Tibial nerve (tissue), 4 donors: ENCODE results near the gene SIRPA.

Experiments
- CTCF ChIP-seq, 5 experiments: fragments of 200-600 bp in 3 of 5; fragments of 450-650 bp in 2 of 5; sonication (generic) in 3 of 5; IDR thresholded peaks; one replicate each; pipeline ENCODE4 v1.5.1; 2016 to 2019; ENCODE audit warnings: antibody characterized with exemption in 5 of 5, mild to moderate bottlenecking in 3 of 5, moderate library complexity in 2 of 5
- EP300 ChIP-seq, 2 donors: sonication (generic); formaldehyde crosslinking; IDR thresholded peaks; one replicate each; pipeline ENCODE4 v1.6.1; 2017; ENCODE audit warnings: antibody characterized with exemption in 2 of 2, mild to moderate bottlenecking in 1 of 2
- POLR2A ChIP-seq, 2 donors: fragments of 450-650 bp; IDR thresholded peaks; one replicate each; pipeline ENCODE4 v1.6.1; 2017; ENCODE audit warnings: antibody characterized with exemption in 2 of 2, mild to moderate bottlenecking in 2 of 2, moderate library complexity in 2 of 2

GRCh38 chr20:1918491-1919165 is 23.4 kb downstream of the SIRPA start:
- no peak for TF ChIP-seq CTCF (IDR thresholded peaks at IDR 0.05)
- TF ChIP-seq EP300 (IDR thresholded peaks at IDR 0.05) = no peak
- TF ChIP-seq POLR2A (IDR thresholded peaks at IDR 0.05) = no peak
